Stimulated activated CD8-positive, alpha-beta memory T cell treated with anti-CD3 and anti-CD28 coated beads, Interleukin-15, amount 100 ng/mL, for 24 hours (primary cell): ENCODE measurements around the gene SPOCD1.

Source experiments
- DNase-seq: peaks from one replicate; pipeline ENCODE4 v3.0.0-alpha.2; 2020; ENCODE audit warnings: low read depth

Gene SPOCD1

GRCh38 chr1:31787261-31787660, 28.6 kb downstream of the SPOCD1 start:
- no peak for DNase-seq

GRCh38 chr1:31786366-31787060, 29.3 kb downstream of the SPOCD1 start:
- DNase-seq, result no peak

GRCh38 chr1:31785947-31786290, 29.9 kb downstream of the SPOCD1 start:
- DNase-seq, result no peak

- no peak for DNase-seq
Measured at GRCh38 chr1:31785020-31785946, 30.5 kb downstream of the SPOCD1 start.

DNA sequence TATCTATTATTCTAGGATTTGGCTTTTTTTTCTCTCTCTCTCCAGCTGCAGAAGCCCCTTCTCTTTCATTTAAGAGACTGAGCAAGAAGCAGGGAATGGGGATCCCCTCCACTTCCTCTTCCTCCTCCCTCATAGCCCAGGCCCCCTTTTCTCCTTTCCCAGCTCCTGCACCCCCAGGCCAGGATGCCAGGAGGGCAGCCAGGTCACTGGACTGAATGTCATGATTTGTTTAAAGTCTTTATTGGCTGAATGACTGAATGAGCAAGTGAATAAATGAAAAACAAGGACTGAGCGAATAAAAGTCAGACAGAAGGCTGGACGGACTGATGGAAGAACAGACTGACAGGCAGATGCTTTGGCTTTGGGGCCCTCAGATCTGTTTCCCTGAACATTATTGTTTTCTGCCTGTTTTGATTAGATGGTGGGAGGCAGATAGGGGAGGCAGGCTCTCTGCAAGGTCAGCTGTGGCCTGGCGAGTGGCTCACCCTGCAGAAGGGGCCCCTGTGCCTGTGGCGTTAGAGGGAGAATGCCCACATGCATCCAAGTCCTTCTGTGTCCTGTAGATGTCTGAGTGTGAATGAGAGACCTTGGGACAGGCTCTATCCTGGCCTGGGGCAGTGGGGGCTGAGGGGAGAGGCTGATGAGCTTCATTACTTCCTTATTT, 31.3 kb downstream of the SPOCD1 start:
- no peak for DNase-seq

GRCh38 chr1:31783846-31784245, 32.0 kb downstream of the SPOCD1 start:
- no peak for DNase-seq

- no peak for DNase-seq
Measured at GRCh38 chr1:31782421-31783410, 33.1 kb downstream of the SPOCD1 start.

DNA sequence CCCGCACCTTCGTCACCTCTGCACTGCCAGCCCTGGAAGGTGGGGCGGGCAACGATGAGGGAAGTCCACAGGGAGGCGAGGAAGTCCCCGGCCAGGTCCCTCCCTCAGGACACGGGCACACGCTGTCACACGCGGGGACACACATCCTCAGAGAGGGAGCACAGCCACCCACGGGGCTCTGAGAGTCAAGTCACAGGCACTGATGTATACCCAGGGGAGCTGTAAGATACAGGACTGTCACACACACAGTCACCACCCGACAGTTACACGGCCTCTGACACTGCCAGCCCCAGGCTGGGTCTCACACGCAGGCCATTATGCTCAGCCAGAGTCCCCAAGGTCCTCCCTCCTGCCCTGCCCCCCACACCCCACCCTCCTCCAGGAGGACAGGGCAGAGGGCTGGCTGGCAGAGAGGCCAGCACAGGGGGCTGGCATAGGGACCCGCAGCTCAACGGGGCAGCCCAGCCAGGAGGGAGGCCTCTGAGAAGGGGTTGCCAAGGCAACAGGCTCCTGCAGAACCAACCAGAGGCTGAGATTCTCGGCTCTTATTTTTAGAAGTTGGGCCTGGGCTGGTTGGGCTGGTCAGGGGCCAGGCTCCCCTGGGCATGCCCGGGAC, 34.0 kb downstream of the SPOCD1 start:
- no peak for DNase-seq

DNA sequence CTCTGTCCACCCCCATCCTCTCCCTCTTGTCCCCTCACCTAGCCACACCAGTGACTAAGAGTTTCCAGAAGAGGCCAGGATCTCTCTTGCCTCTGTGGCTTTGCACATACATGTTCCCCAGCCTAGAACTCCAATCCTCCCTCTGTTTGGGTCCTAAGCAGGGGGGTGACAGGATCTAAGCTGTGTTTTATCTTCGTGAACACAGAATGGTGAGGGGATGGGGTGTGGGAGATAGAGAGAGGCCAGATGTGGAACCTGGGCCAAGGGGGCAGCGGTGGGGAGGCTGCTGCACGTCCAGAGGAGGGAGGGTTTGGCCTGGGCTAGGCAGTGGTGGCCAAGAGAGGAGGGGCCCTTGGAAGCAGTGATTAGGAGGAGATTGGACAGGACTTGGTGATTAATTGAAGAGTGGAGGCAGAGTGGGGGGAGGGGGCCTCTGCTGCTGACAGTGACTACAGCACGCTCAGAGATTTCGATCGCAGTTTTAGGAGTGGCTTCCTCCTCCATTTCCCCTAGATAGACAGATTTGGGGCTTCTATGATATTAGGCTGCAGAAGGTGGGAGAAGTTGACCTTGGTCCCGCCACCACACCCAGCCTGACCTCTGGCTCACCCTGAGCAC, 34.6 kb downstream of the SPOCD1 start:
- DNase-seq, result no peak

DNA sequence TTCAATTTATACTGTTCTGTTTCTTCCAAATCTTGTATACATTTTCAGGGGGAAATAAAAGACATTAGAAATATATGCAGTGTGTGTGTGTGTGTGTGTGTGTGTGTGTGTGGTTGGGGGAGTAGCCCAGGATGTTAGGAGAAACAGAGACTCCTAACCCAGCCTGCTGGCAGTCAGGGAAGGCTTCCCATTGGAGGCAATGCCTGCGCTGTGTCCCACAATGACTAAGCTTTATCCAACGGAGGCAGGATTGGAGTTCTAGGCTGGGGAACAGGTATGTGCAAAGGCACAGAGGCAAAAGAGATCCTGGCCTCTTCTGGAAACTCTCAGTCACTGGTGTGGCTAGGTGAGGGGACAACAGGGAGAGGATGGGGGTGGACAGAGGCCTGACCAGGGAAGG, 35.2 kb downstream of the SPOCD1 start:
- DNase-seq, result no peak

GRCh38 chr1:31779687-31780086, 36.1 kb downstream of the SPOCD1 start:
- DNase-seq, result no peak

GRCh38 chr1:31778763-31779488, 36.9 kb downstream of the SPOCD1 start:
- no peak for DNase-seq

- no peak for DNase-seq
Measured at GRCh38 chr1:31776516-31776915, 39.3 kb downstream of the SPOCD1 start.

DNA sequence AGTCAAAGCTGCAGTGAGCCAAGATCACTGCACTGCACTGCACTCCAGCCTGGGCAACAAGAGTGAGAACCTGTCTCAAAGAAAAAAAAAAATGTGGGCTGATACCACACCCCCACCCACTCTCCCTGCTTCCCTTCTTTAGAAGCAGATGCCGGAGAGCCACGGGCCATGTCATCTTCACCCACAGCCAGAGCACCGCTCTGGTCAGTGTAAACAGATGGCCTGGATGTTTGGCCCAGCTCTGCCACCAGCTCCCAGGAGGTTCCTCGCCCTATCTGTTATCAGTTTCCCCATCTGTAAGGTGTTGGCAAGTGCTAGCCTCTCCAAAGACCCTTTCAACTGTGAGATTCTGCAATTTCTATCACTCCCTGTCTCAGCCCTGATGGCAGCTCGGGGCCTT, 39.8 kb downstream of the SPOCD1 start:
- no peak for DNase-seq

- DNase-seq, result no peak
Measured at GRCh38 chr1:31775210-31775999, 40.4 kb downstream of the SPOCD1 start.

GRCh38 chr1:31774495-31774894, 41.3 kb downstream of the SPOCD1 start:
- no peak for DNase-seq

GRCh38 chr1:31773861-31774260, 42.0 kb downstream of the SPOCD1 start:
- DNase-seq, result no peak

DNA sequence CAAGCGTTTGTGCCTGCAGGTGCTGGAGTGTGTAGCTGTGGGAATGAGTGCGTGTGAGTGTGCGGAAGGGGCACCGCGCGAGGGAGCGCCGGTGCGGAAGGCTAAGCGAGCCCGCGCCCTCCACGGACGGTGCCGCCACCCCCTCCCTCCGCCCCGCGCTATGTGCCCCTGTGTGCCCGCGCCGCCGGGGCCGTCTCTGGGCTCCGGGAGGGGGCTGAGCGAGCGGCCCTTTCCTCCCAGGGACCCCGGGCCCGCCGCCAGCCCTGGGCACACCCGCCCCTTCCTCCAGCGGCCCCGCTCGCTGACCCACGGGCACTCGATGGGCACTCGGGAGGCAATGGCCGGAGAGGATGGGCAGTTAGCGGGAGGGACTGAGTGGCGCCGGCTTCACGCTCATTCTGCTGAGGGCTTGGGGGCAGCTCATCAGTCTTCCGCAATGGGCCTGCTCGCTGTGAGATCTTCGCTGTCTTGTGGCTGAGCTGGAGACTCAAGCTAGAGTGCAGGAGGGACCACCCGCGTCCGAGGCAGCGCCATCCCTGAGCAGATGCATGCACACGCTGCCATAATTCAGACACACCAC, 43.1 kb downstream of the SPOCD1 start:
- DNase-seq, result no peak
